Epithelial cell of prostate (primary cell): ENCODE results near the gene PRKCH.
"Not testable (repeated sequence)": the region's sequence is repeated elsewhere in the genome, so short reads cannot be mapped to it uniquely, and the experiment has no call there.

Experiments used
- DNase-seq: peaks from one replicate; pipeline ENCODE4 v3.0.0-alpha.2; 2011; ENCODE audit warnings: low read depth, low spot score
- H3K27ac ChIP-seq: fragments of 450-650 bp; 2 replicates; pipeline ENCODE4 v1.5.1; 2017; ENCODE audit warnings: mild to moderate bottlenecking

Gene PRKCH

GRCh38 chr14:61304688-61305087 is 16.7 kb upstream of the PRKCH start:
- no peak overlapping the region for H3K27ac ChIP-seq
- no peak for DNase-seq

GRCh38 chr14:61308198-61308597 is 13.2 kb upstream of the PRKCH start:
- no peak overlapping the region for H3K27ac ChIP-seq
- DNase-seq: no peak

- not testable (repeated sequence) for H3K27ac ChIP-seq, DNase-seq
These were observed 12.7 kb upstream of the PRKCH start for GRCh38 chr14:61308701-61309100.

- no peak overlapping the region for H3K27ac ChIP-seq
- DNase-seq: no peak
These were observed 6.1 kb upstream of the PRKCH start for GRCh38 chr14:61315313-61315712.

- no peak overlapping the region for H3K27ac ChIP-seq
- DNase-seq: no peak
These were observed 2.3 kb upstream of the PRKCH start for GRCh38 chr14:61319086-61319485.

- DNase-seq: no peak
- H3K27ac ChIP-seq: no peak overlapping the region
These were observed 1.7 kb upstream of the PRKCH start for GRCh38 chr14:61319706-61320105.

- not testable (repeated sequence) for H3K27ac ChIP-seq, DNase-seq
These were observed 1.2 kb upstream of the PRKCH start for GRCh38 chr14:61320170-61320569.

GRCh38 chr14:61320806-61321384 is 484 bp upstream of the PRKCH start:
- DNase-seq: peak; percentile 16
- peak overlapping the region; percentile 88 for H3K27ac ChIP-seq

- H3K27ac ChIP-seq: peak overlapping the region; percentile 88
- no peak for DNase-seq
These were observed 826 bp downstream of the PRKCH start for GRCh38 chr14:61322011-61322798.

GRCh38 chr14:61322799-61323290 is 1.5 kb downstream of the PRKCH start:
- DNase-seq: peak; percentile 86
- H3K27ac ChIP-seq: peak overlapping the region; percentile 88

- no peak for DNase-seq
- no peak overlapping the region for H3K27ac ChIP-seq
These were observed 2.6 kb downstream of the PRKCH start for GRCh38 chr14:61323970-61324369.

- H3K27ac ChIP-seq: no peak overlapping the region
- DNase-seq: no peak
These were observed 3.8 kb downstream of the PRKCH start for GRCh38 chr14:61325166-61325565.

- H3K27ac ChIP-seq: no peak overlapping the region
- DNase-seq: no peak
These were observed 4.8 kb downstream of the PRKCH start for GRCh38 chr14:61326146-61326545.

GRCh38 chr14:61326847-61327246 is 5.5 kb downstream of the PRKCH start:
- H3K27ac ChIP-seq: no peak overlapping the region
- DNase-seq: no peak

- no peak for DNase-seq
- H3K27ac ChIP-seq: no peak overlapping the region
These were observed 7.4 kb downstream of the PRKCH start for GRCh38 chr14:61328626-61329262.

GRCh38 chr14:61329478-61330051 is 8.2 kb downstream of the PRKCH start:
- no peak overlapping the region for H3K27ac ChIP-seq
- DNase-seq: no peak

- no peak overlapping the region for H3K27ac ChIP-seq
- DNase-seq: no peak
These were observed 9.1 kb downstream of the PRKCH start for GRCh38 chr14:61330511-61330910.

GRCh38 chr14:61331992-61332657 is 10.7 kb downstream of the PRKCH start:
- no peak for DNase-seq
- no peak overlapping the region for H3K27ac ChIP-seq

GRCh38 chr14:61332658-61333029 is 11.3 kb downstream of the PRKCH start:
- no peak for DNase-seq

GRCh38 chr14:61333087-61333486 is 11.7 kb downstream of the PRKCH start:
- no peak overlapping the region for H3K27ac ChIP-seq
- DNase-seq: no peak

More at GRCh38 chr14:61332658-61333029, 11.3 kb downstream of the PRKCH start:
- no peak overlapping the region for H3K27ac ChIP-seq
